Occipital lobe (tissue), 2 donors: Measurements from ENCODE around the gene TMEM198. TPM values are rescaled to one million over a fixed set of nuclear protein-coding genes. Genes with fewer than 3 reads are reported as not detected.
A peak's percentile ranks its signal among the peaks of the same experiment; 100 is the strongest.

Experiments used
- DNase-seq: peaks from one replicate; lab custom pipeline; 2025; lab: John Stamatoyannopoulos, UW
- total RNA-seq: library from RNA; depleted of rRNA; stranded (reverse); fragments of >200 nt; gene quantifications from one replicate; pipeline ENCODE4 v1.2.3, GENCODE V29; 2014

TMEM198 gene
- total RNA-seq, 1 donor from 2014 or later, result 14.0 TPM

DNA sequence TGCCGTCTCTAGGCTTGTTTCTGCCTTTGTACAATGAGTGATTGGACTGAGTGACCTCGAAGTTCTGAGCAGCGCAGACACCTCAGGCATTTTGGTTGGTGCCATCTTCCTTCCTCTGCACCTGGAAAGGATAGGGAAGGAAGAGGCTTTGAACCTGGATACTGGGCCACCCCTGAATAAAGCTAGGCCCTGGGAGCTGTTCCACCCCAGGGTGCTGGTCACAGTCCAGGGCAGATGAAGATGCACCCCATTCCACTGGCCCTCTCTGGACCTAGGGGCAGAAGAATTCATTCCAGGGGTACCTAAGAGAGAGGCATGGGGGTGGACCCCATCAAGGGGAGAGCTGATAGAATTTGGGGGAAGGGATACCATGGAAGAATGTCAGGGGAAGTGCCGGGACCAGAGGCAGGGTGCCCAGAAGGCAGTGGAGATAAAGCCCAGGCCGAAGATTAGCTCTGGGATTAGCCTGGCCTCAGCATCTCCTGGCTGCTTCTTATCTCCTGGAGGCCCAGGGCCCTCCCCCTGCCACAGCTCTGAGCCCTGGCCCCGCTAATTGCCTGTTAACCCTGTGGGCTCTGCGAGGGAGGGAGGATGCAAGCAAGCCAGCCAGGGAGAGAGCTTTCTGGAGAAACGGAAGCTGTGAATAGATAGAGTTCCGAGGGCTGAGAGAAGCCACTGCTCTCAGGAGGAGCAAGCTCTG, 18.1 kb upstream of the TMEM198 start:
- DNase-seq, result no peak

DNA sequence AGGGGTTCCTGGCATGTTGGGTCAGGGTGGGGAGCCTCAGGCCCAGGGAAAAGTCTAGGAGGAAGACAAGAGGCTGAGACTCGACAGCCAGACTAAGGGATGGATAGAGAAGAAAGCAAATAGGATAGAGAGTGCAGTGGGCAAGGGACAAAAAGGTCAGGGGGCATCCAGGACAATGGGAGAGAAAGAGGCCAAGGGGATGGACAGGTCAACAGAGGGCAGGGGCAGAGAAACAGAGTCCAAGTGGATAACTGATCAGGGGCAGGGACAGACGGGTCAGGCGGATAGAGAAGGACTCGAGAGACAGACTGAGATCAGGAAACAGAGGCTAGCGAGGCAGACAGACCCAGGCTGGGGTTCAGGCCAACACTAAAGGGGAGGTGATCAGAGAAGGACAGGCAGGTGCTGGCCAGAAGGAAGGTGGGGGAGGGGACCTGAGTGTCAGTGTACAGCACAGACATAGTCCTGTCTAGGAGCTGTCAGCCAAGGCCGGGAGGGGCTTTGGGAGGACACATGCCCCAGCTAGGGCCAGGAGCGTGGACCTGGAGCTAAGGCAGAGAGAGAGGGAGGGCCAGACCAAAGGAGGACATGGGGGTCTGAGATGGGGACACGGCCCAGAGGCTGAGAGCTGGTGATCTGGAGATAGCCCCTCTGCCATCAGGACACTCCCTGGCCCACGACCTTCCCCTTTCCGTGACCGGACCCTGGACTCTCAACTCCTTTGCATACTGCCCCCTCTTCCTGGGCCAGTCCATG, 17.3 kb upstream of the TMEM198 start:
- DNase-seq, result no peak

DNA sequence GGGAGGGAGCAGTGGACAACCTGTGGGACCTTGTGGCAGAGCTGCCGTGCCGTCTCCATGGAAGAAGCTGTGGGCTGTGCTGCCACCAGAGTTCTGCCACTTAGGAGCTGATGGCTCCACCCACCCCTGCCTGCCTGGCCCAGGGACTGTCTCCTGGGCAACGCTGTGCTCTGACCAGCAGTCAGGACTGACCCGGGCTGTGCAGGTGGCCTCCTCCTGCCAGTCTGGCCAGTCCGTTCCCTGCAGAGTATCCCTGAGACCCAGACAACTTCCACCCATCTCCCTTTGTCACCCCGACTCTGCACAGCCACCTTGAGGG, 16.8 kb upstream of the TMEM198 start:
- no peak for DNase-seq

DNA sequence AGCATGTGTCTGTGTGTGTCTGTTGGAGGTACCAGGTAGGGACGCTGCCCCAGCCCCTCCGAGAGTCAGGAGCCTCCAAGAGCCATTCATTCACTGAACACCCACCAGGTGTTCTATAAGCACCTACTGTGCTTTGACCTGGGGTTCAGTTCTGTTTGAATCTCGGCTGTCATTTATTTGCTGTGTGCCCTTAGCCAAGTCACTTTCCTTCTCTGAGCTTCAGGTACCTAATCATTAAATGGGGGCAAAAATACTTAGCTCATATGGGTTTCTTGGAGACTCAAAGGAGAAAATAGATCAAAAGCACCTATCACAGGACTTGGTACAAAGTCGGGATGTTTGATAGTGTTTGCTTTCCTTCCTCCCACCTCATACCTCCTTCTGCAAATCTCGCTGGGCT, 16.4 kb upstream of the TMEM198 start:
- DNase-seq, result no peak

DNA sequence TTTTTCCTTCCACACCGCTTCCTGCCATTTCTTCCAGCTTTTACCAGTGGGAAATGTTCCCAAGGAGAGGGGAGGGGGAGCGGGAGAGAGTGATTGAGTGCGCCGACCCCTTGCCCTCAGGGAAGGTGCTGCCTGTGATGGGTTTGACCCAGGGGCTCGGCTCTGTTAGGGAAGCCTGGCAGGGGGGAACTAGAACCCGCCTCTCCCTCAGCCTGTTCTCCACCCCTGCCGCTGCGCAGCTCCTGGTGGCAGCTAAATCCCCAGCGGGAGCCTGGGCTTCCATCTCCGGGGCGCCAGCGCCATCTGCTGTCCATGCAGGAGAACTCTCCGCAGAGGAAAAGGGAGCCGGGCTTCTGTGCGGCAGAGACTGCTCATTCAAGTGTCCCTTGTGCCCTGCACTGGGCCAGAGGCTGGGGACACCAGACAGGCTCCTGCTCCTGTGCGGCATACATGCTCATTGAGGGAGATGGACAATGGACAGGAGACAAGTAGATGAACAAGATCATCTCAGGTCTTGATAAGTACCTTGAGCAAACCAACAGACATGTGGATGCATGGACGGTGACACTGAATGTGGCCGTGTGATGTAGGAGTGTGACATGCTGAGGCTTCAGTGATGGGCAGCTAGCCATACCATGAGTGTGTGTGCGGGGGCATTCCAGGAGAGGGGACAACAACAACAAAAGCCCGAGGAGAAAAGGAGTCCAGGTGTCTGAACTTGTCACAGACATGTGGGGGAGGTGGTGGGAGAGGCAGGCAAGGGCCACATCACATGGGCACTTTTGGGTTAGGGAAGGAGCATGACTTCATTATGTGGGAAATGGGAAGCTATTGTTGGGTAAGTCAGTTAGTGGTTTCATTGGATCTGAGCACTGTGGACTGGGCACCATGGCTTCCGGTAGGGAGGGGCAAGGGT, 13.5 kb upstream of the TMEM198 start:
- peak; percentile 83 for DNase-seq

DNA sequence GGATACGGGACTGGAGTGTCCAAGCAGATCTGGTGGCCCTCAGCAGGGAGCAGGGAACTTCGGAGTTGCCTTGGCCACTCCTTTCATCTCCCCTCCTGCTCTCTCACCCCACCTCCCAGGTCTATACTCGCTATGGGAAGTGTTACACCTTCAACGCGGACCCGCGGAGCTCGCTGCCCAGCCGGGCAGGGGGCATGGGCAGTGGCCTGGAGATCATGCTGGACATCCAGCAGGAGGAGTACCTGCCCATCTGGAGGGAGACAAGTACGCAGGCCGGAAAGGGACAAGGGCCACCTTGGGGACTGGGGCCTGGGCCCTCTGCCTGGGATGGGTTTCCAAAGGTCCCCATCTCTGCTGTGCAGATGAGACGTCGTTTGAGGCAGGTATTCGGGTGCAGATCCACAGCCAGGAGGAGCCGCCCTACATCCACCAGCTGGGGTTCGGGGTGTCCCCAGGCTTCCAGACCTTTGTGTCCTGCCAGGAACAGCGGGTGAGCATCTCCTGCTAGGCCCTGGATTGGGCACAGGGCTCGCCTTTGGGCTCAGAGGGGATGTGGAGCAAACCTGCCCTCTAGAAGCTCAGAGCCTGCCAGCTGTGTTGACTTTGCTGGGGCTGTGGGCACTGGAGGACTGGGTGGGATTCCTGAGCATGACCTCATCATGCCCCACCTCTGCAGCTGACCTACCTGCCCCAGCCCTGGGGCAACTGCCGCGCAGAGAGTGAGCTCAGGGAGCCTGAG, 12.0 kb upstream of the TMEM198 start:
- no peak for DNase-seq

DNA sequence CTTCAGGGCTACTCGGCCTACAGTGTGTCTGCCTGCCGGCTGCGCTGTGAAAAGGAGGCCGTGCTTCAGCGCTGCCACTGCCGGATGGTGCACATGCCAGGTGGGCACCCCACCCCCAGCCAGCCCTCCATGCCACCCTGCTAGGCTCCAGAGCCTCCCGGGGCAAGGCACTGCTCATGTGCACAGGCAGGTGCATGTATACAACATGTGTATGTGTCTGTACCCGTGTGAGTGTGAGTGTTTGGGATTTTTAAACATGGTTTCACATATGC, 11.5 kb upstream of the TMEM198 start:
- no peak for DNase-seq

DNA sequence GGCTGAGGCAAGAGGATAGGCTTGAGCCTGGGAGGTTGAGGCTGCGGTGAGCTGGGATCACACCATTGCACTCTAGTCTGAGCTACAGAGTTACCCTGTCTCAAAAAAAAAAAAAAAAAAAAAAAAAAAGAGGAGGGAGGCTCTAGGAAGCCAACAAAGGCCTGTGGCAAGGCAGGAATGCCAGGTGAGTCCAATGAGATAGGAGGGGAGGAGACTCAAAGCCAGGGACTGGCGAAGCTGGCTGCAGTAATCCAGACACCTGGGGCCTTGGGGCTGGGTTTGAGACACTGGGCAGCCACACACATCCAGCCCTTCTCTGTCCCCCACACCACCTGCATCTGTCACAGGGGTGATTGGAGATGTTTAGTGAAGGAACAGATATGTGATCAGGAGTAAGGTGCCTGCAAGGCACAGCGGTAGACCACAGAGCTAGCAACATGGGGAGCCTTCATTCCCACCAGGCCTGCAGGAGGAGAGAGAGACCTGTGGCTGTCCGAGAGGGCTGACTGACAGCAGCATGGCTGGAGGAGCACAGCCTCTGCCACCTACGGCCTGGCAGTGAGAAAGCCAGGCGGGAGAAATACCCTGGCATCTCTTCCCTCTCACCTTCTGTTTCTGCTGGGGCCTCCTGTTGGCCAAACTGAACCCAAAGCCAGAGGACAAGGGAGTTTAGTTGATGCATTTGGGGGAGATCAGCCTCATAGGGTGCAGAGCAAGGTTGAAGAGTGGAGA, 9.7 kb upstream of the TMEM198 start:
- no peak for DNase-seq

DNA sequence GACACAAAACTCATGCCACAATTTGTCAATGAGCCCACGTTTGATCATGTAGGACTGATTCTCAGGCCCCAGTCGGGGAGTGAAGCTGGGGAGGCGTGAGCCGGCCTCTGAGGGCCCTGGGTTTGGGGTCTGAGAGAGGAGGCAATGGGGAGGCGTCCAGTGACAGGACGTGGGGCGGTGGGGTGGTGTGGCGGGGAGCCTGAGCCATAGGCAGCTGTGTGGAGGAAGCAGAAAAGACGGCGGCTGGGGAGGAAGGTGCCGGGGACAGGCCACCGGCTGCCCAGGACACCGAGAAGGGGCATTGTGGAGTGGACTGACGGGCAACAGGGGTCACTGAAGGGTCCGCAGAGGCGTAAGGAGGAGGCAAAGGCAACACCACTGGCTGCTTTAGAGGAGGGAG, 7.4 kb upstream of the TMEM198 start:
- DNase-seq, result no peak

DNA sequence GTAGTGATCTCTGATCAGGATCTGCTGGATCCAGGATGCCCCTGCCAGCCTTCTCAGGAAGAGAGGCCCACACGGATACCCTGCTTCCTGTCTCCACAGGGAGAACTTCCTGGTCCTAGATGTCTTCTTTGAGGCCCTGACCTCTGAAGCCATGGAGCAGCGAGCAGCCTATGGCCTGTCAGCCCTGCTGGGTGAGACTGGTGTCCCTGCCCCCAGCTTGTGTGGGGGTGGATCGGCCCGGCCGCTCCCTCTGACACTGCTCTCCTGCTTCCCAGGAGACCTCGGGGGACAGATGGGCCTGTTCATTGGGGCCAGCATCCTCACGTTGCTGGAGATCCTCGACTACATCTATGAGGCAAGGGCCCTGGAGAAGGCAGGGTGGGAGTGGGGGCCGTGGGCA, 6.9 kb upstream of the TMEM198 start:
- no peak for DNase-seq

DNA sequence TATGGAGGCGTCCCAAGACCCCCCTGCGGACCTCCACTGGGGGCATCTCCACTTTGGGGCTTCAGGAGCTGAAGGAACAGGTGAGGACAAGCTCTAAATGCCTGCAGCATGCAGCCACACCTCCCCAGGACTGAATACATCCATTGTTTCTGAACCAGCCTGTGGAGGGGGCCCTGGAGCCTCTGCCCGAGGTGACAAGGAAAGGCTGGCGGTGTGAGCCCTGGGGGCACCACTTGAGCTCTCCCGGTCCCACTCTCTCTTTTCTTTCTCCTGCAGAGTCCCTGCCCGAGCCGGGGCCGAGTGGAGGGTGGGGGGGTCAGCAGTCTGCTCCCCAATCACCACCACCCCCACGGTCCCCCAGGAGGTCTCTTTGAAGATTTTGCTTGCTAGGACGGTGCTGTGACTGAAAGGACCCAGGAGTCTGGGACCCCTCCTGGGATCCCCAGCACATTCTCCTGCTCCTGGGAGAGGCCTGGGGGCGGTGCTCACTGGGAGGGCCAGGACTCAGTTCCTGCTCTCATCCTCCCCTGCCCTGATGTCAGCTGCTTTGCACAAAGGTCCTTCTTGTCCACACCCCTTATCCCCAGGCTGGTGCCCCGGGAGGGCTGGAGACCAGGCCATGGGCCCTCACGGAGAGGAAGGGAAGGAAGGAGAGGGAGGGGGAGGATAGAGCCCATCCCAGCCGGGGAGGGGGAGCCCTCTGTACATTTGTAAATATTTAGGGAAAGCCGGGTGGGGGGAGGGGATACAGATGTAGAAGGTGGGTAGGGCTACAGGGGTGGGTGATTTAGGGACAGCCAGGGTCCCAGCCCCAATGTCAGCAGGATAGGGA, 6.0 kb upstream of the TMEM198 start:
- no peak for DNase-seq

DNA sequence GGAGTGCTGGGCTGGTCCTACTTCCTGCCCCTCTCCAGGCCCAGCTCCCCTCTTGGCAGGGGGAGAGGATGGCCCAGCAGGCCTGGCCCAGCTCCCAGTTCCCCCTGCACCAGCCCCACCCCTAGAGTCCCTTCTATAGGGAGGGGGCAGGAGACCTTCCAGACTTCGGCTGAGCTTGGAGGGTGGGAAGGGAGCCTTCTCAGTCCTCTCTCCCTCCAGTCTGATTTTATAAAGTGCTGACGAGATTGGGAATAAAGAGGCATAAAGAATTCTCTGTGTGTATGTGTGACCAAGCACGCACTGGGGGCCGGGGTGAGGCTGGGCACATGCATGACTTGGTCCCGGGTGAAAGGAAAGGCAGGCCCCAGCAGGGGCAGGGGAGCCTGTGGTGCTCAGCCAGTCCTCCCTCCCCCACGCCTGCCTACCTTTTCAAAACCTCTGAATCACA, 5.3 kb upstream of the TMEM198 start:
- DNase-seq, result no peak

DNA sequence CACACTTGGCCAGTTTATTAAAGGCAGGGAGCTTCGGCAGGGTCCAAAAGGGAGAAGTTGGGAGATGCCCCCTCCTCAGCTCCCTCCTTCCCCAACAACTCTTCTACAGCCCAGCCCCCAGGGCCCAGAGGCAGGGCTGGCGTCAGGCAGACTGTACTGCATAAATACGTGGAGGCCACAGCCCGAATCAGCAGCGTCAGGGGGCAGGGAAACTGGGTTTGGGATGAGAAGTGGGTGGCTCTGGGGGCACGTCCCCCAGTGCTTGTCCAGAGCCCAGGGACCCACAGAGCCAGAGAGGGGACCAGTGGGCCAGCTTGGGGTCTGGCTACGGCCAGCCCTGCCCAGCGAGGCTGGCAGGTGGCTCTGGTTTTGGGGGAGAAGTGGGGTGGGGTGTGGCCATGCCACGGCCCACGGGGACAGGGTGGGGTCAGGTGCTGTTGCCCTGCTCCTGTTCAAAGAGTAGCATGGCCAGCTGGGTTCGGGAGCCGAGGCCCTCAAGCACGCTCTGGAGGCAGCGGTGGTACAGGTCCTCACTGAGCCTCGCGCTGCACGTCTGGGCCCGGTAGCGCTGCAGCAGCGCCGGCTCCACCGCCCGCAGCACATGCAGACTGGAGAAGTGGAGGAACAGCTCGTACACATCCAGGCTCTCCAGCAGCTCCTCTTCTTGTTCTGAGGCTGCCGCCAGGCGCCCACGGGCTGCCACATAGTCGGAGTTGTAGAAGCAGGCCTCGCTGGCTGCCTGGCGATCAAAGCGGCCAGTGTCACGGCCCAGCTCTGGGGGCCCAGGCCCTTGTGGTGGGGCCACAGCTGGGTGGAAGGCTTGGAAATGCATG, 4.7 kb upstream of the TMEM198 start:
- DNase-seq, result no peak

DNA sequence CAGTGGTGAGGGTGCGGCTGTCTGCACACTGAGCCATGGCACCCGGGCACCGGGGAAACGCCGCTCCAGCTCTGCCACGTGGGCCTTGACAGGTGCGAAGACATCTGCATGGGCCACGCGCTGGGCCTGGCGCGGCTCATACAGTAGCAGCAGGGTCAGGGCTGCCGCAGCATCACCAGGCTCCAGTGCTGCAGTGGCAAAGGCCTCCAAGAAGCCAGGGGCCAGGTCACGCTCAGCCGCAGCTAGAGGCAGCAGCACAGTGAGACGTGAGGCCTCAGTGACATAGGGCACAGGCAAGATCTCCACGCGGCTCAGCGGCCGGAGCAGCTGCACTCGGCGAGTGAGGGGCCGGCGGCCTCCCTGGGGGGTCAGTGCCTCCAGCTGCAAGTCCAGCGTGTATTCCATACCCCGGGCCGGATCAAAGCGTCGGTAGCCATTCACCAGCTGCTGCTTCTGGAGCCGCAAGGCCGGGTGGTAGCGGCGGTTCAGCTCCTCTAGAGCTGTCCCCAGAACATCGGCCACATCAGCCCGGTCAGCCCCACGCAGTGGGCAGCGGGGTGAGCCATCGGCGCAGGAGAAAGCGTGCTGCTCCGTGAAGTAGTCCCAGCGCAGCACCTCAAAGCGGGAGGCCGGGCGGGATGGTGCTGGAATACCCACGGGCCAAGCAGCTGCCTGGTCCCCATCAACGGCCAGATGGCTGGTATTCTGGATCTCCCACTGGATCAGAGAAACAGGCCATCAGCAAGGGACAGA, 3.7 kb upstream of the TMEM198 start:
- no peak for DNase-seq

DNA sequence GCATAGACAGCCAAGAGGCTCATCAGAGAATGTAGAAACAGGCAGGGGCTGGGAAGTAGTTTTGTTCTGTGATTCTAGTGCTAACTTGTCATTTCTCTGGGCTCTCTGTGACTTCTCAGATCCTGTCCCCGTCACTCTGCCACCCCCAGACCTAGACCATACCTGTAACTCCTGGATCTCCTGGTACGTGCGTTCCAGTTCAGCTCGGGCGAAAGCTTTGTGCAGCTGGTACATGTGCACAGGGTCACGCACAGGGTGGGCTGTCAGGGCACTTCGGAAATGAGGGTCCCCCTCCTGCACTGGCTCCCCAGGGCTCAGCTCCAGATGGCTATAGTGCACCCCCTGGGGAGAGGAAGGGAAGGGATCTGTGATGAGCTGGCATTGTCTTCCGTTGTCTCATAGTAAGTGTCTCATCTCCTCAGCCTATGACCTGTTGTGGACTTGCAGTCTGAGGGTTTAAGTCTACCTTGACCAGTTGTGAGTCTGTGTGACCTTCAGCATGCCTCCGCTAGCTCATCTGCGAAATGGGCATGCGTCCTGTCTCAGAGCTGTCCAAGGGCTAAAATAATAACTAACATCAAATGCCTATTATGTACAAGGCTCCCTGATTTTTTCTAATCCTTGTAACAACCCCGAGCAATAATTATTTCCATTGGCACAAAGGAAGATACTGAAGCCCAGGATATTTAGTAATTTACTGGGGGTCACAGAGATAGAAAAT, 2.9 kb upstream of the TMEM198 start:
- no peak for DNase-seq

DNA sequence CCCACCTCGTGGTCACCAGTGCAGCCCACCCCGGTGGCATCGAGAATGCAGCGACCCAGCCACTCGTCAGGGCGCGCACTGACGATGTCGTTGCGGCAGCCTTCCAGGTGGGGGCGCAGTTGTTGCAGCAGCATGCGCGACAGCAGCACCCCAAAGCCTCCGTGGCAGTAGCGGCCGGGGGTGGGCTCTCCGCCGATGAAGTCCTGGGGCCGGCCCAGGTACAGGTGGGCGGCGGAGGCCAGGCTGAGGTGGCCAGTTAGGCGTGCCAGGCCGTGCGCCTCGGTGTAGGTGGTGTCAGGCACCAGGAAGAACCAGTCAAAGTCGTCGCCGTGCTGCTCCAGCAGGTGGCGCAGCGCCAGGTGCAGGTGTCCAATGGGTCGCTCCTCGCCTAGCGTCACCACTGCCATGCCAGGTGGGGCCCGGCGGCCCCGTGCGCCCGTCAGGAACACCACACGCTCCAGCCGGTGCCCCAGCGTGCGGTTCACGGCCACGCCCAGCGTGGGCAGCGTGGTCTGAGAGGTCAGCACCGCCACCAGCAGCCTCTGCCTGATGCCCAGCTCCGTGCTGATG, 2.1 kb upstream of the TMEM198 start:
- peak; percentile 42 for DNase-seq

DNA sequence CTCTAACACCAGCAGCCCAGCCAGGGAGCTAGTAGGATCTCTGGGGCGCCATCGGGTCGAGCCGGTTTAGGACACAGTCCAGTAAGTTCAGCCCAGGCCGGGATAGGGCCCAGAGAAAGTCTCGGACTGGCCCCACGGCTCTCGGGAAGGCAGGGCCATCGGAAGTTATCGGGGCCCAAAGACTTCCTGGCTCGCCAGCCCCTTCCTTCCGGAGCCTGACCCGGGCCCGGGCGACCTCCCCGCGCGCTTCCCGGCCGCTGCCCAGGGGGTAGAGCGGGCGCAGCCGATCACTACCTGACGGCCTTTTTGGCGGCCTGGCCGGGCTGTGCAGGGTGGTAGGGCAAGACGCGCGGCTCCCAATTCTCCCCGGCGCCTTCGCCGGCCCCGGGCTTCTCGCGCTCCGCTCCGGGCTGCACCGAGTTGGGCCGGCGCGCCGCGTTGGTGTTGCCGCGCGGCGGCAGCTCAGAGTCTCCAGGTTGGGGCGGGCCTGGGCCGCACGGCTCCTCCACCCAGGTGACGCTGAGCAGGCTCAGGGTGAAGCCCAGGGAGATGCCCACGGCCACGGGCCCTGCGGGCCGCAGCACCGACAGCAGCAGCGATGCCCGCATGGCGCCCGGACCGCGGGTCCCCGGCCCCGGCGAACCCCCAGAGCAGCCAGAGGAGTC, 765 bp upstream of the TMEM198 start:
- peak; percentile 15 for DNase-seq
